Fibroblast of mammary gland (primary cell): ENCODE measurements around the gene LRRC53.
A peak's percentile ranks its signal among the peaks of the same experiment; 100 is the strongest.

ENCODE experiments used
- DNase-seq: peaks from one replicate; pipeline ENCODE4 v3.0.0-alpha.2; 2010; ENCODE audit warnings: low read depth
- H3K4me3 ChIP-seq: 2 replicates; pipeline ENCODE4 v1.5.1; 2011; ENCODE audit warnings: low read depth, mild to moderate bottlenecking, low read length, moderate library complexity; ENCODE audit not compliant: control insufficient read depth
- TF ChIP-seq, protein P1 (sequence below): conservative IDR thresholded peaks from 2 replicates; pipeline ENCODE4 v1.5.1; 2011; ENCODE audit warnings: low read depth, low read length, inconsistent platforms; ENCODE audit not compliant: control insufficient read depth, insufficient read depth

LRRC53 gene, protein sequence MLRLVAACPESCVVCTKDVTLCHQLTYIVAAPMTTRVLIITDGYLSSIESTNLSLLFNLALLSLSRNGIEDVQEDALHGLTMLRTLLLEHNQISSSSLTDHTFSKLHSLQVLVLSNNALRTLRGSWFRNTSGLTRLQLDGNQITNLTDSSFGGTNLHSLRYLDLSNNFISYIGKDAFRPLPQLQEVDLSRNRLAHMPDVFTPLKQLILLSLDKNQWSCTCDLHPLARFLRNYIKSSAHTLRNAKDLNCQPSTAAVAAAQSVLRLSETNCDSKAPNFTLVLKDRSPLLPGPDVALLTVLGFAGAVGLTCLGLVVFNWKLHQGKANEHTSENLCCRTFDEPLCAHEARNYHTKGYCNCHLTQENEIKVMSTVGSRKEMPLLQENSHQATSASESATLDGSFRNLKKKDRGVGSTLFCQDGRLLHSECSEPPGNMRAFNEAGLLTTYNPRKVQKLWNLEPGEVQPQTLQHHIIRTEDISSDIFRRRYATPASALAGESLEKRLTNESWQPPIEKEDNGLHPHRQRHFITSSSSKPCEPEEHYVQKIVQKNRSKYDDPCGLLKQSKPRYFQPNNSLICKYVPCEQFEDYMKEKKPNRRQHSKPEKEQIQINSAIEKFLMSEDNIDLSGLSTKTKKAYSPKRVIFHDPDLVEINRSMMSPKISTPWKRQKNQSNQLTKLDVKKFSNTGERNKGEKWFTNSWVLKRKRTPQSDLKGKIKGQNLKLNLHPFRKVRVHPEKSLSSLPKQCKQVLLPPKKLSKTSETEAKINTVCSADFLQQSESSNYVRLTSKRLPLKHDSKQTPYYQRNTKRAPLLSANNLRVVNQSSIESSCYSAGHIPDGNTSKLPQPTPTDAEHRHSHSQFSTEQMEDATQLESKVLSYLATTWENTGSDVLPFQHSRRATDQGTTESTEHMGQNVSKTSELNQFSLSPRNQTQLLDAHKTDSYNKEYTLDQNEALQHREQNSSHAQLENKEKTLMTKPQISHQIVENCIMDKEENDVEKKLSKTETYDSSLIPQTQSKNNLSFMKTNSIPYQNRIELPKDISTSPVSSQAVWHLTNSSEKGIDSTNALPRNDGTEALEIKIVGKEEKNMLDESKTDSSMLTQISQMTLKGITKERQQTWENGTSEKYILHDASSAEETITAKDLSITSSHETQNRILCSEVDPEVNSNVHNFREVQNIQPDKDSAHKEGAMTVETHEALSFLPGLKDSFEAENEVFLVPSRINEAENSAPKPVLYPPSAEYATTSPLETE

DNA sequence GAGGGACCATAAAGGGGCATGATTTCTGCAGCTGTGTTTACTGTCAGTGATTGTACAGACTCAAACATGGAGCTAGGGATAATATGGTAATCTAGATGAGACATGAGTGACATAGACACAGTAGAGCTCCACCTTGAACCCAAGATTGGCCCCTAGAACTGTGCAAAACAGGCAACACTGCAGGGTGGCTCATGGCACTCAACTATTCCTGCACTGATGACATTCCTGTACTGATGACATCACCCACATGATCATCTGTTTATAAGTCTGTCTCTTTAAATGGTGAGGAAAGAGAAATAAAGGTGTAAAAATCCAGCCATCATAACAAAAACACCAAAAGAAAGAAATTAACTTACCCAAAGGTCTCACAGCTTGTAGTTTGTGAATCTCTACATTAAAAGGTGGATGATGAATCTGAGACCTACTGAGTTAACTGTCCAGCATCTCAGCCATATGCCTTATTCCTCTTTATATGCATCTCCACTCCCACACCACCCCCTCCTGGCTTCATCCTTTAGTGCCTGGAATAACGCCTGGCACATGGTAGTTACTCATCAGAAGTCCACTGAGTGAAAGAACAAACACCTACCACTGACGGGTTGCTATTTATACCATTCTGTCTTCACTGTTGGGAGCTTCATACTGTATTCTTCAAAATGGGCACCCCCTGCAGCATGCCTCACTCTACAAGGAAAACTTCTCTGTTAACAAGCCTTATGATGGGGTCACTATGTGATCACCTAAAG, at the start of gene LRRC53:
LRRC53 (minus strand) TSS at position 442 of the 746 bp plus-strand sequence. CDS start 29,262 bp downstream, outside the sequence.
- no peak for DNase-seq
- H3K4me3 ChIP-seq = no peak within 1 kb of the TSS
- TF ChIP-seq, protein P1, sequence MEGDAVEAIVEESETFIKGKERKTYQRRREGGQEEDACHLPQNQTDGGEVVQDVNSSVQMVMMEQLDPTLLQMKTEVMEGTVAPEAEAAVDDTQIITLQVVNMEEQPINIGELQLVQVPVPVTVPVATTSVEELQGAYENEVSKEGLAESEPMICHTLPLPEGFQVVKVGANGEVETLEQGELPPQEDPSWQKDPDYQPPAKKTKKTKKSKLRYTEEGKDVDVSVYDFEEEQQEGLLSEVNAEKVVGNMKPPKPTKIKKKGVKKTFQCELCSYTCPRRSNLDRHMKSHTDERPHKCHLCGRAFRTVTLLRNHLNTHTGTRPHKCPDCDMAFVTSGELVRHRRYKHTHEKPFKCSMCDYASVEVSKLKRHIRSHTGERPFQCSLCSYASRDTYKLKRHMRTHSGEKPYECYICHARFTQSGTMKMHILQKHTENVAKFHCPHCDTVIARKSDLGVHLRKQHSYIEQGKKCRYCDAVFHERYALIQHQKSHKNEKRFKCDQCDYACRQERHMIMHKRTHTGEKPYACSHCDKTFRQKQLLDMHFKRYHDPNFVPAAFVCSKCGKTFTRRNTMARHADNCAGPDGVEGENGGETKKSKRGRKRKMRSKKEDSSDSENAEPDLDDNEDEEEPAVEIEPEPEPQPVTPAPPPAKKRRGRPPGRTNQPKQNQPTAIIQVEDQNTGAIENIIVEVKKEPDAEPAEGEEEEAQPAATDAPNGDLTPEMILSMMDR = no peak

DNA sequence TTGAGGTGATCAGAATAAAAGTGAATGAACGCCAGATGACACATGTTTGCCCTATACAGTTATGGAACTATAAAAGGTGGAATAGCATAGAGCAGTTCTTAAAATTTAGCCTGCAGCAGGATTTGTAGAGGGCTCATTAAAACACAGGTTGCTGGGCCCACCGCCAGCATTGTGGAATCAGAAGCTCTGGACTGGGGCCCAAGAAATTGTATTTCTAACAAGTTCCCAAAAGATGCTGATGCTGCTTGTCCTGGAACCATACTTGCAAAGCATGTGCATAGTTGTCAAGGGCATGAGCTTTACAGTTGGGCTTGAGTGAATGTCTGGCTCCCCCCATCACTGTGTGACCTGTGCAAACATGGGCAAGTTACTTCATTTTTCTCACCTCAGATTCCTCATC, 37.5 kb upstream of the LRRC53 start:
- no peak overlapping the region for H3K4me3 ChIP-seq
- TF ChIP-seq, protein P1 = no peak
- DNase-seq = no peak

DNA sequence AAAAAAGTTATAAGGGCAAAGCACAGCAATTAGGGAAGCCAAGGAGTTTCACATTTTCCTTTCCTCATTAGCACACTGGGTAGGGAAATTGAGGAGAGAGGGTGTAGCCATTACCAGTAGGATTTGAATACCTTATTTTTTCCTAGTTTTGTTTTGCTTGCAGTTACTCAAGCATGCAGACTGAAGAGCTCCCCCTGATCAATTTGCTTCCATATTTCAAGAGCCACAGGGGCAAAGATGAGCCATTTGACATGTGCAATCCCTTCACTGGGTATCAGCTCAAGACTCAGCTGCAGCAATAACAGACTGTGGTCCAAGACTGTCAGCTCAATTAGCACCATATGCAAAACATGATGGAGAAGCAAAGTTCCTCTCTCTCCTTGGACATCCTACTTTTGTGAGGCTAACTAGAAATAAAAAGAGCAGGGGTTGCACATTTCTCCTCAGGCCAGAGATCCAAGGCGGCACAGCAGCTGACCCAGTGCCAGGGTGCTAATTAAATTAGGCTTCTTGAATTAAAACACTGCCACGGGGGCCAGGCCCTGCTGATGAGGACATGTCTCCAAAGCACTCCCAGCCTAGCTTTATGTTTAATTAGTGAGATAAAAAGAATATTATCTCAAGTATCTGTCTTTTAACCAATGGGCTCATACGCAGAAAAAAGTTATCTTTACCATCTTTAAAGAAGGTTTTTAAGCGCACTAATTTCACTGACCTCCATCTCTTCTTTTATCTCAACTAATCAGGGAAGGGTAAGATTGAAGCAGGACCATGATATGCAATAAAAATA, 36.7 kb upstream of the LRRC53 start:
- TF ChIP-seq, protein P1 = no peak
- no peak for DNase-seq
- H3K4me3 ChIP-seq = no peak overlapping the region

DNA sequence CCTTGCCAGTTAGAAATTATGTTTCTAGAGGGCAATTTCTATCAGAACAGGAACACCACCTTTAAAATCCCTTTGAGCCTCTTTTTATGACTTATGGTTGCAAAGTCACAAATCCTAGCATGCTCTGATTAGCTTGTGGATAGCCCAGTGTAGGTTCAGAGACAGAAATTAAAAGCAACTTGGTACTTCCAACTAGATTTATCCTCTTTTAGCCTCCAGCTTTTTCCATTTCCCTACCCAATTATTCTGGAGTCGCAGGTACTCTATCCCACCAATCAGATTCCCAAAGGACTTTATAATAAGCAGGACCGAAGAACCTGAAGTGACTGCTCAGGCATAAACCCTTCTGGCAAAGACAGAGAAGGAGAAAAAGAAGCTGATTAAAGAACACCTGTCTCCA, 33.4 kb upstream of the LRRC53 start:
- H3K4me3 ChIP-seq = no peak overlapping the region
- TF ChIP-seq, protein P1 = no peak
- no peak for DNase-seq

DNA sequence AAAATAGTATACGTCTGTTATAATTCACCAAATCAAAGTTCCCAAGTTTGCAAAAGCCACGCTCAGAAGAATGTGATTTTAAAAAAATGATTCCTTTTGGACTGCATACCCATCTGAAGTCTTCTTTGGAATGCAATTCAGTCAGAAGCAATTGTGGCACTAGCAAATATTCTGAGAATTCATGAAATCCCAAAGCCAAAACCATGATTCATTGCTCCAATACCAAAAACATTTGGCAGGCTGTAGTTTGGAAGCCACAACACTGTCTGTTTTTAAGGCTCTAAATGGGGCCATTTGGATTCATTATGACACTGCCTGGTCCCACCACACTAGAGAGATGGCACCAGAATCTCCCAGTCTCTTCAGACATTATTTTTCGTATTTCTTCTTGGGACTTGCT, 21.8 kb upstream of the LRRC53 start:
- TF ChIP-seq, protein P1 = no peak
- DNase-seq = peak; percentile 23
- H3K4me3 ChIP-seq = no peak overlapping the region
